Cardiac muscle cell (in vitro differentiated cells and primary cell): ENCODE results near the gene ZSCAN22. TPM values are rescaled to one million over a fixed set of nuclear protein-coding genes. Genes with fewer than 3 reads are reported as not detected.

Experiments used
- DNase-seq, 2 donors: peaks; one replicate each; pipeline versions ENCODE4 v3.0.0 to v3.0.0-alpha.2; 2010 to 2017; ENCODE audit warnings: low read depth in 1 of 2, low spot score in 1 of 2
- H3K27ac ChIP-seq: fragments of 200-600 bp; sonication (generic); 2 replicates; pipeline ENCODE4 v1.5.1; 2016
- H3K27me3 ChIP-seq: fragments of 200-600 bp; sonication (generic); 2 replicates; pipeline ENCODE4 v1.6.0; 2016; ENCODE audit warnings: control low read depth
- H3K36me3 ChIP-seq: fragments of 200-600 bp; sonication (generic); 2 replicates; pipeline ENCODE4 v1.5.1; 2016; ENCODE audit warnings: control low read depth
- H3K4me1 ChIP-seq: fragments of 200-600 bp; sonication (generic); 2 replicates; pipeline ENCODE4 v1.8.1; 2017; ENCODE audit warnings: low read depth, mild to moderate bottlenecking, mixed run types
- H3K4me3 ChIP-seq: fragments of 200-600 bp; sonication (generic); 2 replicates; pipeline ENCODE4 v1.5.1; 2016; ENCODE audit warnings: mild to moderate bottlenecking
- H3K9me3 ChIP-seq: fragments of 200-600 bp; sonication (generic); 2 replicates; pipeline ENCODE4 v1.5.1; 2017; ENCODE audit warnings: low read depth, mild to moderate bottlenecking, control low read depth
- CTCF ChIP-seq: IDR thresholded peaks from 2 replicates; pipeline ENCODE4 v1.5.1; 2012; ENCODE audit warnings: low read depth, mild to moderate bottlenecking, low read length
- polyA plus RNA-seq: library from polyadenylated mRNA; unstranded; fragments of >200 nt; fragmentation: Nextera tagmentation; extraction: Ambion mirVana; gene quantifications from 2 replicates; pipeline ENCODE4 v1.2.1, GENCODE V29; 2016
- total RNA-seq: library from RNA; depleted of rRNA; stranded (reverse); fragments of >200 nt; gene quantifications from 2 replicates; pipeline ENCODE4 v1.2.3, GENCODE V29; 2016

The ZSCAN22 gene
- total and polyA plus RNA-seq, 2 experiments from 2014 or later: 2.5 to 4.2 TPM

- no peak overlapping the region for H3K4me3 ChIP-seq
- H3K27me3 ChIP-seq: no peaks in the 10 kb centered on the region
- no peak for TF ChIP-seq CTCF
- no peak for DNase-seq
- no peaks in the 10 kb centered on the region for H3K9me3 ChIP-seq
- H3K36me3 ChIP-seq: no peaks in the 10 kb centered on the region
- no peaks in the 10 kb centered on the region for H3K4me1 ChIP-seq
- H3K27ac ChIP-seq: no peak overlapping the region
Observed at GRCh38 chr19:58355215-58355796, 28.5 kb downstream of the ZSCAN22 start.

GRCh38 chr19:58355908-58356765, 29.3 kb downstream of the ZSCAN22 start:
- peak in 1 of 2 donors; percentile 65 for DNase-seq
- no peaks in the 10 kb centered on the region for H3K9me3 ChIP-seq
- H3K27ac ChIP-seq: no peak overlapping the region
- no peaks in the 10 kb centered on the region for H3K27me3 ChIP-seq
- no peaks in the 10 kb centered on the region for H3K36me3 ChIP-seq
- no peak overlapping the region for H3K4me3 ChIP-seq
- no peaks in the 10 kb centered on the region for H3K4me1 ChIP-seq
- TF ChIP-seq CTCF: no peak

- no peaks in the 10 kb centered on the region for H3K9me3 ChIP-seq
- DNase-seq: peak in 1 of 2 donors; percentile 53
- H3K27ac ChIP-seq: no peak overlapping the region
- TF ChIP-seq CTCF: no peak
- H3K4me3 ChIP-seq: no peak overlapping the region
- no peaks in the 10 kb centered on the region for H3K27me3 ChIP-seq
- H3K4me1 ChIP-seq: no peaks in the 10 kb centered on the region
- no peaks in the 10 kb centered on the region for H3K36me3 ChIP-seq
Observed at GRCh38 chr19:58356766-58357480, 30.1 kb downstream of the ZSCAN22 start.

- no peaks in the 10 kb centered on the region for H3K27me3 ChIP-seq
- no peak for DNase-seq
- TF ChIP-seq CTCF: no peak
- H3K9me3 ChIP-seq: no peaks in the 10 kb centered on the region
- no peak overlapping the region for H3K4me3 ChIP-seq
- H3K4me1 ChIP-seq: no peaks in the 10 kb centered on the region
- no peak overlapping the region for H3K27ac ChIP-seq
- H3K36me3 ChIP-seq: no peaks in the 10 kb centered on the region
Observed at GRCh38 chr19:58357481-58358145, 30.8 kb downstream of the ZSCAN22 start.

- H3K27me3 ChIP-seq: no peaks in the 10 kb centered on the region
- DNase-seq: peak in 1 of 2 donors; percentile 72
- H3K36me3 ChIP-seq: no peaks in the 10 kb centered on the region
- H3K27ac ChIP-seq: peak overlapping the region; percentile 94
- no peaks in the 10 kb centered on the region for H3K4me1 ChIP-seq
- H3K4me3 ChIP-seq: peak overlapping the region; percentile 68
- H3K9me3 ChIP-seq: no peaks in the 10 kb centered on the region
- peak; percentile 18 for TF ChIP-seq CTCF
Observed at GRCh38 chr19:58361900-58362271, 35.1 kb downstream of the ZSCAN22 start.
